Left lung (tissue), 14 donors: ENCODE results near the gene MROH9. TPM values are rescaled to one million over a fixed set of nuclear protein-coding genes. Genes with fewer than 3 reads are reported as not detected.

Experiments used
- ATAC-seq: fragments of 200-7000 bp; cut with Tn5 transposase; one replicate; pipeline ENCODE4 v1.9.1; 2020; ENCODE audit warnings: moderate library complexity
- DNase-seq, 4 donors: peaks; one replicate each; pipeline ENCODE4 v3.0.0-alpha.2; 2013 to 2020
- H3K27ac ChIP-seq, 2 donors: fragments of 200-600 bp; sonication (generic) in 1 of 2; one replicate each; pipeline versions ENCODE4 v1.5.0 to v1.8.0; 2020 to 2021
- H3K27me3 ChIP-seq, 2 donors: fragments of 200-600 bp; sonication (generic) in 1 of 2; one replicate each; pipeline versions ENCODE4 v1.5.0 to v1.8.0; 2020 to 2021
- H3K36me3 ChIP-seq, 2 donors: fragments of 200-600 bp; sonication (generic) in 1 of 2; one replicate each; pipeline versions ENCODE4 v1.5.0 to v1.8.0; 2020 to 2021
- H3K4me1 ChIP-seq, 2 donors: fragments of 200-600 bp; one replicate each; pipeline ENCODE4 v1.8.0; 2021
- H3K4me3 ChIP-seq, 2 donors: fragments of 200-600 bp; sonication (generic) in 1 of 2; one replicate each; pipeline versions ENCODE4 v1.5.0 to v1.8.0; 2020 to 2021; ENCODE audit warnings: mild to moderate bottlenecking in 1 of 2
- H3K9me3 ChIP-seq, 2 donors: fragments of 200-600 bp; sonication (generic) in 1 of 2; one replicate each; pipeline versions ENCODE4 v1.5.0 to v1.8.0; 2020 to 2021
- CTCF ChIP-seq, 2 donors: fragments of 200-600 bp; sonication (generic) in 1 of 2; IDR thresholded peaks; one replicate each; pipeline versions ENCODE4 v1.5.0 to v1.8.0; 2021; ENCODE audit warnings: antibody characterized with exemption in 2 of 2
- intact Hi-C, 2 donors: fragments of 100-400 bp; cut with DNase I; formaldehyde crosslinking; loops; one replicate each; pipeline versions ENCODE4 v1.11.2 to v1.14.2; 2022
- long read RNA-seq, 12 donors: library from polyadenylated mRNA in 2 of 12; unstranded in 2 of 12; transcript quantifications; one replicate each; pipeline ENCODE4 v2.0.0 and lab custom pipeline, GENCODE V29; 2019 to 2026
- polyA plus RNA-seq, 6 donors: library from polyadenylated mRNA; unstranded; fragments of 120-200 nt; gene quantifications; one replicate each; pipeline ENCODE4 v1.2.1, GENCODE V29; 2013; ENCODE audit not compliant: insufficient read length in 6 of 6
- total RNA-seq, 2 donors: library from RNA; stranded (reverse); fragmentation: NEBNext Ultra II Directional; extraction: Animal tissue kit (Norgen Biotek cat#: 25700); gene quantifications; one replicate each; pipeline ENCODE4 v1.2.1, GENCODE V29; 2021
- donor health status: DM: no; HTN: yes; CAD: no.
- donor health status: DM: no; HTN: no; CAD: no.

The MROH9 gene
- total RNA-seq (under 1 TPM in 1 of 2 donors, not detected in 1; 0.39 TPM), polyA plus RNA-seq (1 to 10 TPM in 3 of 6 donors, under 1 TPM in 3; 0.08 to 1.6 (median 0.99) TPM)
- long read RNA-seq, donor 1, result 0 reads
- long read RNA-seq, donor 2, result 0 reads
- long read RNA-seq, donor 3, result 0 reads
- long read RNA-seq, donor 4, result 0 reads
- long read RNA-seq, donor 5, result 0 reads
- long read RNA-seq, donor 6, result 0 reads
- long read RNA-seq, donor 7, result 0 reads
- long read RNA-seq, donor 8, result 0 reads
- long read RNA-seq, donor 9, result 0 reads
- long read RNA-seq, donor 10, result 0 reads
- long read RNA-seq, donor 11, result 0 reads
- long read RNA-seq, donor 12, result 0 reads

GRCh38 chr1:170935231-170935630, at the start of gene MROH9:
MROH9 (plus strand) TSS chr1:170935534; CDS start chr1:170945557, 10,023 bp downstream.
- no peak for TF ChIP-seq CTCF (IDR thresholded peaks at IDR 0.05)
- Histone ChIP-seq H3K27ac (no peak within 1 kb of the TSS), H3K36me3 (no peaks in the 10 kb centered on the region), H3K4me1 (no peaks in the 10 kb centered on the region), H3K27me3 (no peaks in the 10 kb centered on the region), H3K9me3 (peaks cover 0 to 2% of the 10 kb centered on the region in 2 donors), H3K4me3 (no peak within 1 kb of the TSS)
- intact Hi-C loops, result no loop called here
- no peak for DNase-seq
- ATAC-seq, result no peak

GRCh38 chr1:170885551-170885950, 49.8 kb upstream of the MROH9 start:
- no peaks in the 10 kb centered on the region for H3K9me3 ChIP-seq
- TF ChIP-seq CTCF (IDR thresholded peaks at IDR 0.05), result no peak
- no peak overlapping the region for H3K4me3 ChIP-seq
- no peak for DNase-seq
- H3K4me1 ChIP-seq, result no peaks in the 10 kb centered on the region
- no peak overlapping the region for H3K27ac ChIP-seq
- ATAC-seq, result no peak
- no peaks in the 10 kb centered on the region for H3K27me3 ChIP-seq
- no peaks in the 10 kb centered on the region for H3K36me3 ChIP-seq
- intact Hi-C loops, result no loop called here

- Histone ChIP-seq H3K4me1 (no peaks in the 10 kb centered on the region), H3K36me3 (no peaks in the 10 kb centered on the region), H3K9me3 (no peaks in the 10 kb centered on the region), H3K27me3 (no peaks in the 10 kb centered on the region), H3K4me3 (no peak overlapping the region), H3K27ac (no peak overlapping the region)
- ATAC-seq (no peak), DNase-seq (no peak)
- intact Hi-C loops, result no loop called here
- no peak for TF ChIP-seq CTCF (IDR thresholded peaks at IDR 0.05)
Measured at GRCh38 chr1:170886460-170886859, 48.9 kb upstream of the MROH9 start.

- Histone ChIP-seq H3K27me3 (no peaks in the 10 kb centered on the region), H3K9me3 (no peaks in the 10 kb centered on the region), H3K4me1 (no peaks in the 10 kb centered on the region), H3K27ac (no peak overlapping the region), H3K4me3 (no peak overlapping the region), H3K36me3 (no peaks in the 10 kb centered on the region)
- no peak for DNase-seq
- intact Hi-C loops, result no loop called here
- ATAC-seq, result no peak
- TF ChIP-seq CTCF (IDR thresholded peaks at IDR 0.05), result no peak
Measured at GRCh38 chr1:170887726-170888125, 47.6 kb upstream of the MROH9 start.

GRCh38 chr1:170891872-170892271, 43.5 kb upstream of the MROH9 start:
- DNase-seq, result no peak
- Histone ChIP-seq H3K27me3 (no peaks in the 10 kb centered on the region), H3K27ac (no peak overlapping the region), H3K36me3 (no peaks in the 10 kb centered on the region), H3K4me1 (peaks cover 0 to 4% of the 10 kb centered on the region in 2 donors), H3K9me3 (no peaks in the 10 kb centered on the region), H3K4me3 (no peak overlapping the region)
- no peak for TF ChIP-seq CTCF (IDR thresholded peaks at IDR 0.05)
- ATAC-seq, result no peak
- intact Hi-C loops, result no loop called here
